Urothelium cell line (cell line): Measurements from ENCODE around the gene MAGEB5.
"Not testable (repeated sequence)": the region's sequence is repeated elsewhere in the genome, so short reads cannot be mapped to it uniquely, and the experiment has no call there.

Experiments used
- DNase-seq: peaks from one replicate; pipeline ENCODE4 v3.0.0; 2011; ENCODE audit warnings: low spot score, mixed read lengths
- FAIRE-seq: peaks from 2 replicates; lab custom pipeline; 2011; peaks lifted over from hg19 to GRCh38; lab: Jason Lieb, UNC

Gene MAGEB5

GRCh38 chrX:26215869-26216268 lies at the start of gene MAGEB5:
TSS of gene MAGEB5 (plus strand) at chrX:26216169. CDS start at chrX:26217302, 1,133 bp downstream.
- DNase-seq, result no peak
- FAIRE-seq, result no peak

GRCh38 chrX:26192204-26192603 lies 23.8 kb upstream of the MAGEB5 start, which contains the start of gene MAGEB6:
TSS of gene MAGEB6 (plus strand) at chrX:26192440. CDS start at chrX:26193847, 1,407 bp downstream.
- DNase-seq, result no peak
- no peak for FAIRE-seq

- FAIRE-seq (no peak), DNase-seq (no peak)
Measured at GRCh38 chrX:26203561-26203960, 12.4 kb upstream of the MAGEB5 start.

- FAIRE-seq, DNase-seq: not testable (repeated sequence)
Measured at GRCh38 chrX:26204717-26205116, 11.3 kb upstream of the MAGEB5 start.

GRCh38 chrX:26208012-26208411 lies 8.0 kb upstream of the MAGEB5 start:
- FAIRE-seq (no peak), DNase-seq (no peak)

- FAIRE-seq (no peak), DNase-seq (no peak)
Measured at GRCh38 chrX:26219351-26219750, 3.4 kb downstream of the MAGEB5 start.

GRCh38 chrX:26234177-26234576 lies 18.2 kb downstream of the MAGEB5 start:
- no peak for DNase-seq

GRCh38 chrX:26253526-26253925 lies 37.6 kb downstream of the MAGEB5 start:
- FAIRE-seq (no peak), DNase-seq (no peak)

More at GRCh38 chrX:26234177-26234576, 18.2 kb downstream of the MAGEB5 start:
- no peak for FAIRE-seq

GRCh38 chrX:26254436-26254835 lies 38.5 kb downstream of the MAGEB5 start:
- DNase-seq, result no peak
- no peak for FAIRE-seq

GRCh38 chrX:26262121-26262523 lies 46.2 kb downstream of the MAGEB5 start:
- DNase-seq (peak; percentile 10), FAIRE-seq (no peak)
